GM12878 (cell line): ENCODE results near the gene TPCN2.

Experiments
- BRCA1 ChIP-seq: IDR thresholded peaks from 2 replicates; pipeline ENCODE4 v1.6.1; 2011; ENCODE audit warnings: low read depth, low read length, improper control_type of control experiment
- CTCF ChIP-seq, 3 experiments: IDR thresholded peaks in 2 of 3; conservative IDR thresholded peaks in 1 of 3; 2 replicates each; pipeline ENCODE4 v1.5.1; 2011; ENCODE audit warnings: low read depth in 3 of 3, low read length in 3 of 3, mild to moderate bottlenecking in 3 of 3, control low read depth in 2 of 3, moderate library complexity in 2 of 3, inconsistent platforms in 1 of 3, mixed read lengths in 1 of 3; ENCODE audit not compliant: control insufficient read depth in 2 of 3, insufficient read depth in 1 of 3; ENCODE audit errors: extremely low read depth in 1 of 3
- FOXM1 ChIP-seq: IDR thresholded peaks from 2 replicates; pipeline ENCODE4 v1.6.1; 2012; ENCODE audit warnings: low read depth, mild to moderate bottlenecking, inconsistent platforms, low read length, moderate library complexity
- MAX ChIP-seq: IDR thresholded peaks from 2 replicates; pipeline ENCODE4 v1.6.1; 2012; ENCODE audit warnings: low read depth, low read length, improper control_type of control experiment
- SMARCA5 ChIP-seq: fragments of 450-650 bp; IDR thresholded peaks from 2 replicates; pipeline ENCODE4 v1.6.1; 2017; ENCODE audit warnings: mild to moderate bottlenecking
- ZBTB4 ChIP-seq: fragments of 450-650 bp; formaldehyde crosslinking; IDR thresholded peaks from 2 replicates; pipeline ENCODE4 v1.4.0; 2022; ENCODE audit warnings: mild to moderate bottlenecking, moderate library complexity
- ZNF24 ChIP-seq: fragments of 450-650 bp; IDR thresholded peaks from 2 replicates; pipeline ENCODE4 v1.6.1; 2017; ENCODE audit warnings: antibody characterized with exemption, mild to moderate bottlenecking

- TF ChIP-seq CTCF (IDR thresholded peaks at IDR 0.05 in 2 of 3, conservative IDR thresholded peaks at IDR 0.05 in 1 of 3; ENCODE audit: control insufficient read depth in 2 of 3, extremely low read depth in 1 of 3, insufficient read depth in 1 of 3, low read depth in 3 of 3, low read length in 3 of 3) (no peak), MAX (no peak), FOXM1 (no peak), ZNF24 (no peak), SMARCA5 (no peak), ZBTB4 (no peak), BRCA1 (no peak)
Measured at GRCh38 chr11:69022260-69022659, 26.5 kb upstream of the TPCN2 start.
